IPS-NIHi11 (cell line): ENCODE results near the gene WWC2.

Experiments used
- DNase-seq: peaks from one replicate; pipeline ENCODE4 v3.0.0; 2012; ENCODE audit warnings: mixed read lengths, low spot score

The WWC2 gene

DNA sequence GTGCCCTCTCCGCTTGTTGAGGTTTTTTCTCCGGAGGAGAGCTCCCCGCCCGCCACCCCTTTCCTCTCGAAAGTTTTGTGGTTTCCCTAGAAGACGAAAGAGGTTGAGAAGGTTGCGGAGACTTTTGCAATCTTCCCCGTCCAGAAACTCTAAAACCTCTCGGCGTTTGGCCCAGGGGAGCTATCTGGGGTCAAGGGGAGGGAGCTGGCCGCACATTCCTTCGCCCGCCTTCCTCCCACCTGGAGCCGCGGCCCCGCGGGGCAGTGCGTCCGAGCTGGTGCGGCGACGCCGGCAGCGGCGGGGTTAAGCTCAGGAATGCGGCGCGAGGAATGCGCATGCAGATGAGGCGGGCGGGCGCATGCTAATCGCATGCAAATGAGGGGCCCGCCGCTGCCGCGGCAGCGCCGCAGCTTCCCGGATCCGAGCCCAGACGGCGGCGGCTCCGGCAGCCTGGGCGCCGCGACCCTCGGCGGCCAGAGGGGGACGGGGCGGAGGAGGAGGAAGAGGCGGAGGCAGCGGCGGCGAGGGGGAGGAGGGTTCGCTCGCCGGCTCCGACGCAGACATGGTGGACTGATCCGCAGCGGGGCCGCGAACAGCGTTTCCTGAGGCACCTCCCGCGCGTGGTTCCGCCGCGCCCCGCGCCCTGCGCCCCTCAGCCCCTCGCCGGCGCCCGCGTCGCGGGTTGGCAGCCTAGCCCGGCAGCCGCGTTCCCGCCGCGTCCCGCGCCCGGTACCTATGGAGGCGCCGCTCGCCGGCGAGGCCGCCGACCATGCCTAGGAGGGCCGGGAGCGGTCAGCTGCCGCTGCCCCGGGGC lies at the start of gene WWC2:
Gene WWC2, plus strand, starts transcription at position 535 of the 814 bp plus-strand sequence. Its CDS starts 235 bp downstream, at position 770.
- peak; percentile 91 for DNase-seq

DNA sequence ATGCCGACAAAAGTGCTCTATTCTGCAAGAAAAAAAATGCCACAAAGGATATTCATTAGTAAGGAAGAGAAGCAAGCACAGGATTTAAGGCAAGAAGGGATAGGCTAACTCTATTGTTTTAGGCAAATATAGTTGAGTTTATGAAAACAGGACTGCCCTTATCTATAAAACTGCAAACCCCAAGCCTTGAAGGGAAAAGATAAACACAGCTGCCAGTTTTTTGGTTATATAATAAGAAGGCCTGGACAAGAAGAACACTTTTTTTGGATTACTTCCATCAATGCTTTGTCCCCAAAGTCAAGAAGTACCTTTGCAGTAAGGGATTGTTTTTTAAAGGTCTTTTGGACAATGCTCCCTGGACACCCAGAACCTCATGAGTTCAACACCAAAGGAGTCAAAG lies 45.4 kb upstream of the WWC2 start:
- no peak for DNase-seq

- no peak for DNase-seq
Measured at GRCh38 chr4:183057255-183057654, 41.8 kb upstream of the WWC2 start.

DNA sequence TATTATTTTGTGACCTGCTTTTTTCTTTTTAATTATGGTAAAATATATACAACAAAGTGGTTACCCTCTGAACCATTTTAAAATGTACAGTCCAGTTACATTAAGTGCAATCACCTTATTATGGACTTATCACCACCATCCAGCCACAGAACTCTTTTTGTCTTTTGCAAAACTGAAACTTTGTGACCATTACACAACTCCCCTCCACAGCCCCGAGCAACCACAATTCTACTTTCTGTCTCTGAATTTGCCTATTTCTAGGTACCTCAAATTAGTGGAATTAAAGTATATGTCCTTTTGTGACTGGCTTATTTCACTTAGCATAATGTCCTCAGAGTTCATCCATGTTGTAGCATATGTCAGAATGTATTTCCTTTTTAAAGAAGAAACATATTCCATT lies 39.3 kb upstream of the WWC2 start:
- DNase-seq: no peak

GRCh38 chr4:183068502-183068901 lies 30.6 kb upstream of the WWC2 start:
- DNase-seq: no peak

- DNase-seq: no peak
Measured at GRCh38 chr4:183071222-183071621, 27.8 kb upstream of the WWC2 start.

DNA sequence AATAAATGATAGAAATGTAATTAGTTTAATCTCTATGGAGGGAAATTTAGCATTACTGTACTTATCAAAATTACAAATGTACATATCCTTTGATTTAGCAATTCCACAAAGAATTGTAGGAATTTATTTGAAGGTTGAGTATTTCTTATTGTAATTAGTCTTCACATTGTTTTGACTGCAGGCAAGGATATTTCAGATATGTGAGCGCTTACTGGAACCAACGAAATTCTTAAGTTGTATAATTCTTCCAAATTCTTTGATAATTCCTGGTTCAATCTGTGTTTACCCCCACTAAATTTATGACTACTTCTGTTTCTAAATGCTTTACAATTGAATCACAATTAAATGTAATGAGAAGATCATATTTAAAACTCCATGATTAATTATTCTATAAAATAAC lies 26.9 kb upstream of the WWC2 start:
- no peak for DNase-seq

DNA sequence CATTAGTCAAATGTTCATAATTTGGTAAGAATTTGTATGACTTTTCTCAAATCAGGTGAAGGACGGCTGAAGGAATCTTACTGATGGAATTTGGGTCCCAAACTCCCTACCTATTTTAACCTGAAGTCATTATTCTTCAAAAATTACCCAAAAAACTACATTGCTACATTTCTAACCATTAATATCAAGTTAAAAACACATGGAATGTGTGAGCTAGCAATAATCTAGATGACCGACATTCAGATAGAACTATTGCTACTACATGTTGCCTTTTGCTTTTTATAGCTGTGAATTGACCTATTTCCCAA lies 25.3 kb upstream of the WWC2 start:
- DNase-seq: no peak

DNA sequence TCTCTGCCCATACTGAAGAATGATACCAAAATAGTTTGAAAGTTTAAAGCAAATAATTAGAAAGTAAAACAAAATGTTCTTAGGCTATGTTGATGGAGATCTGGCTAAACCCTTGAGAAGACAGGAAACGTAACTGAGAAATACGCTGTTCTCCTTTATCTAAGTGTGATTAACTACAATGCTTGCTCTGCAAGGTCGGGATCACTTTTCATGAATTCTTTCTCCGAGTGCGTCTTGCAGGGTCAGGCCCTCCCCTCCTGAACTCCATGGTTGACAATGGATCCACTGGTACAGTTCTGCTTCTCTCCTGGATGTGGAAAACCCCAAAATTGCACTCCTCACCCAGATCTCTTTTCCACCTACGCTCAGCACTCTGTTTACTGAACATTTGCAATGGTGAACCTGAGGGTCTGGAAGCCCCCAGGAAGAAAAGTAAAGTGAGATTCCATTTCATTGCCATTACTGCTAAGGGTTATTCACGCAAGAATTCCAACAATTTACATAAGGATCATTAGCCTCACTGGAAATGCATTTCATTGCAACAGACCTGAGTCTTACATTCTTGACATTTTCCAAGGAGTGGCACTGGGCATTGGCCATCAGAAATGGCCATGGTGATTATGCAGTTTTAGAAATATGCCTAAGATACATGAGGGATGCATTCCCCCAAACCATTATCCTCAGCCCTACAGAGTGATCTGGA lies 24.6 kb upstream of the WWC2 start:
- peak; percentile 29 for DNase-seq

DNA sequence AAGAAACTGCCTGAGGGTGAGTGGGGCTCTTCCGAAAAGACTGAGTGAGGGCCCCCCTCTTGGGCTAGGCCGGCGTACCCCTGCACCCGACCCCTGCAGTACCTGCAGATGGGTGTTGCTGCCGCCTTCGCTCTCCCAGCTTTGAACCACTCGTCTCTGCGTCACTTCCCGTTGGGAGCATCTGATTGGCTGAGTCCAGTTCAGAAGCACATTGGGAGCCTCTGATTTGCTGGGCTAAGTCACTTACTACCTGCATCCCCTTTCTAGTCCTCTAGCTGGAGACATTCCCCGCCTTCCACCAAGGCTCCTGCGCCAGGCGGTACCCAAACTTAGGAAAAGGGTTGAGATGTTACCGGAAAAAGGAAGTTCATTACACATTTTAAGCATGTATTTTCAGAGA lies 20.4 kb upstream of the WWC2 start:
- peak; percentile 26 for DNase-seq

DNA sequence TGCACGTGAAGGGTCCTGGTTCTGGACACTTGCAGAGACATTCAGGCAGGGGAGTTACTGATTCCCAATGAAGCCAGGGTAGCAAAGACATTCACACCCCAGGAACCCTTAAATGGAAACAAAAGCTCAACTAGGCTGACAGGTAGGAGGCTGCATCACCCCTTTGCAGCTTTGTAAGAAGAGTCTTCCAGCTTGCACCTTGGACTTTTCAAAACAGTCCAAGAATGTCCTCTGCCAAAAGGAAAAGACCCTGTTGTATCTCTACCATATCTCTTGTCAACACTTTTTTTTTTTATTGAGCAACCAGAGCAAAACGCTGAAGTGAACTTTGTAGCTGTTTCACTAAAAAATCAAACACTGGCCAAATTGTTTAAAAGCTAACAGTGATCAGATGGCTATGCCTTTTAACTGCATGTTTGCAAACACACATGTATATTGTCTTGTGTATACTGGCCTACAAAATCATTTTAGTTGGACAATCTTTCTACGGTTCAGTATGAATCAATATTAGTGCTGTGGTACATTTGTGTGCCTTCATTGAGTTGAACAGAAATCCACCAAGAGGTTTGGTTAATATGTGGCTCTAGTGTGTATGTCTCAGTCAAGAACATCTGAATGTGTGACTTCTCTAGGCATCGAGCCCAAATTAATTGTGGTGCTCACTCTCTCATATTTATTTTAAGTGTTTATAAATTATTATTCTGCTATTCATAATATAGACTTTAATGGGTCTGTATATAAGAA lies 18.5 kb upstream of the WWC2 start:
- DNase-seq: no peak

DNA sequence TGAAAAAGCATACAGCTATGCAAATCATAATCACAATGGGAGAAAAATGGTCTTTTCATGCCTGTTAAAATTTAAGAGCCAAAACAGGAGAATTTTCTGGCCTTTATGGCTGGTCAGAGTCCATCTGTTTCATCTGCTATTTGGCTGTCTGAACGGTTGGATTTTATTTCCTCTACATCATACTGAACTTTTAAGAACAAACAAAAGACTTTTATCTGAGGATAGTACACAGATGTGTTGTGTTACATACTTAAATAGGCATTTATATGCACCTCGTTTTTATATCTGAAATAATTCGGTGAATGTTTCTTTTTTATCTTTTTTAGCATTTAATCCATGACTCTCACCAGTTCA lies 18.0 kb upstream of the WWC2 start:
- DNase-seq: no peak

DNA sequence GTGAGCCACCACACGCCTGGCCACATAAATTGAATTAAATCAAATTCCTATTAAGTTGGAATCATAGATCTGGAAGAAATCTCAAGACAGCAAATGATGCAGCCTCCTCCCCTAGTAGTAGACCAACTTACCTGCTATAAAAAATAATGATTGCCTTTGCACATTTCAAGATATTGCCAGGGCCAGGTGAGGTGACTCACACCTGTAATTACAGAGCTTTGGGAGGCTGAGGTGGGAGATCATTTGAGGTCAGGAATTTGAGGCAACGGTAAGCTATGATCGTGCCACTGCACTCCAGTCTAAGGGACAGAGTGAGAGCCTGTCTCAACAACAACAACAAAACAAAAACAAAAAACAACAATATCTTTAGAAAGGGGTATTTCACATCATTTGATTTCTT lies 17.0 kb upstream of the WWC2 start:
- no peak for DNase-seq

DNA sequence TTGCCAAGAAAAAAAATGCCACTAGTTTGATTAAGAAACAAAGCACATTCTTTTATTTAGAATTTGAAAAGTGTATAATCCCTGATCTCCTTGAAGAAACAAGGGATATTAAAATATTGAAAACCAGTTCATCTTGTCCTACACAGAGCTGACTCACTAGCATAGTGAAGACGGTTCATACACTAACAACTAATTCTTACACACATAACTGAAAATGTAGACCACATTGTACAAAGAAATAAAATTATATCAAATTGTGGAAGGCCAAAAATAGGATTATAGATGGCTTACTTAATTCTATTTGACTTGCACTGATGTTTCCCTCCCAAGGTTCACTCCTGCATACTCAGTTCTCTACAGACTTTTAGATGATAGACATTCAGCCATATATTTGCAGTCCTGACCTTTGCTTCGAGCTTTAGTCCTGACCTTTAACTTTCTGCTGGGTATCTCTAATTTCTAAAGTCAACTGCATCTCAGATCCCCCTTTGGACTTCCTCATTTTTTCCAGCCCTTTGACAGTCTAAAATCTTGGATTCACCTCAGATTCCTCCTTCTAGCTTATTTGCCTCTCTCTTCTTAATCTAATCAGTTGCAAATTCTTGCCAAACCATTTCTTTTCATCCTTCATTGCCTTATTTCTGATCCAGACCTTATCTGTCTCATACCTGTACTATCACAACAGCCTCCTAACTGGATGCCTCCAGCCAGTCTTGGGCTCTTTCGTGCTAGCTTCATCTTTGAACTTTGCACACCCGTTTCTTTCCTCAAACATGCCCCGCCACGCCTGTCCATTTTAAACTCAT lies 4.5 kb upstream of the WWC2 start:
- DNase-seq: no peak

- no peak for DNase-seq
Measured at GRCh38 chr4:183095199-183095512, 3.9 kb upstream of the WWC2 start.

DNA sequence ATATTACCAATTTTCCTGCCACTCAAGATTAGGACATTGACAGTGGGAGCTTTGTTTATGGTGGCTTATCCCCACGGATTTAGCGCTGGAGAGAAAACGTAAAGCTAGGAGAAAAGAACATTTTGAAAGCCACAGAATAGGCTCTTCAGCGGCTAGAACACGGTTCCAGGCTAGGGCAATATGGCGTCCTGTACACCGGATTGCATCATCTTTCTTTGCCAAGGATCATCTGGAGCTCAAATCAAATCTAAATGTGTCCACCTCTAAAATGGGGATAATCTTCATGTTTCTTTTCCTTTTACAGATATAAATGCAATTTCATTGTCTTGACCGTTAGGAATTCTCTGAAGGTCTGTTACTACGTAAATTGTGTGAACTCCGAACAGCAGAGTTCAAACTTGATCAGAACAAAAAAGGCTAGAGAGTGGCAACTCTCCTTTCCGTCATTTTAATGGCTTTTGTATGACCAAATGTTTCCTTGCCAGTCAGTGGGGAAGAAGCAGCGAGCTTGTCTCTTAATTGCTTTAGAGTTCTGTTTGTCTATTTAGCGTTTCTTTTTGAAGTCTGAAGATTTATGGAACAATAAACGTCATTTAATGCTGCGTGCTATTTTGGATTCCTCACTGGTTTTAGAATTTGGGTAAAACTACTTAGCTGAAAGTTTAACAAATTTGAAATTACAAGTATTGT lies 2.6 kb upstream of the WWC2 start:
- DNase-seq: no peak

DNA sequence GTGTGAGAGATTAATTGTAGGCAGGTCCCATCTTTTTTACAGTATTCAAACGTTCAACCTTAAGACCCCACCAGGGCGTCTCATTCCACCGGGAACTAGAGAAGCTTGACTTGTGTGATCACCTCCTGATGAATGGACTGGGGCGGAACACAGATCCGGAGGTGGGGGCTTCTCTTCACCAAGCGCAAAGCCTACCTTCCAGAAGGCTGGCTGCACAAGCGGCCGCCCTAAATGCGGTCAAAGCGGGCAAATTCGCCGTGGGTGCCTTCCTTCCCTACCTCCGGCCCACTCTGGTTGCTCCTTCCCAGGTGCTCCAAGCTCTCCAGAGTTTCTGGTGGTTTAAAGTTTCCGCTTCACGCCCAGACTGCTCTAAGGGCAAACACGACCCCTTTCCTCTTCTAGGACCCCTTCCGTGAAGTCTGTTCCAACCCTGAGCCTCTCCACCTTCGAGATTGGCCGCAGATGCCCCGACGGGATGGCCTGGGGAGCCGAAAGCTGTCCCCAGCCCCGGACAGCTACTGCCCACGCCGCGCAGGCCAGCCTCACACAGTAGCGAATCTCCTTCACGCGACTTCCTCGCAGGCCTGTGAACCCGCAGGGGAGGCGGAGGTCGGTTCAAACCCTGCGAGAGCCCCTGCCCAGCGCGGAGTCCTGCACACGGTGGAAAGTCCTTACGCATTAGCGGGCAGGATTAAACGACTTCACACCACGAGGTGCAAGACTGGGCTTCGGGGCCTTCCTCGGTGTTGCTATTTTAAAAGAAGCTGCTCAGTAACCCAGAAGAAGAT lies 1.6 kb upstream of the WWC2 start:
- DNase-seq: peak; percentile 35

GRCh38 chr4:183098019-183098722 lies 886 bp upstream of the WWC2 start:
- DNase-seq: peak; percentile 69

GRCh38 chr4:183099537-183100297 lies 660 bp downstream of the WWC2 start:
- DNase-seq: peak; percentile 60

- no peak for DNase-seq
Measured at GRCh38 chr4:183100298-183100599, 1.2 kb downstream of the WWC2 start.
